ENCODE data around the gene ZBTB7B. TPM values are rescaled to one million over a fixed set of nuclear protein-coding genes. Genes with fewer than 3 reads are reported as not detected.
A peak's percentile ranks its signal among the peaks of the same experiment; 100 is the strongest.

The ZBTB7B gene
- total and polyA plus RNA-seq, 9 of the 15 experiments (the other 6 are each of a cell fraction or from before 2014, with no cell fraction given) = 0.04 to 46.5 (median 15.2) TPM

- no peak for TF ChIP-seq NCOA2 (IDR thresholded peaks at IDR 0.05; ENCODE audit: partially characterized antibody in 2 of 2)
- TF ChIP-seq CTCFL (IDR thresholded peaks at IDR 0.05; ENCODE audit: borderline replicate concordance, insufficient read depth, low read depth, low read length, poor library complexity, severe bottlenecking) = no peak
- no peak for TF ChIP-seq ZNF174 (CRISPR knock-in tag; IDR thresholded peaks at IDR 0.05)
- no peak for TF ChIP-seq PTBP1 (IDR thresholded peaks at IDR 0.05; ENCODE audit: low read depth, low read length)
- TF ChIP-seq YBX1 (IDR thresholded peaks at IDR 0.05) = no peak
- peak; percentile 57; the same call in 1 of the 2 replicates for TF ChIP-seq FOSL1 (tag; conservative IDR thresholded peaks at IDR 0.05)
- TF ChIP-seq ZBTB1 (CRISPR knock-in tag; IDR thresholded peaks at IDR 0.05; ENCODE audit: borderline replicate concordance, low read depth) = no peak
- no peak for TF ChIP-seq CHCHD3 (CRISPR knock-in tag; IDR thresholded peaks at IDR 0.05)
- TF ChIP-seq JUND (IDR thresholded peaks at IDR 0.05; ENCODE audit: borderline replicate concordance, low read depth, low read length) = peak; percentile 68
- peak; percentile 24; the same call in 1 of the 3 replicates for TF ChIP-seq JUND (tag; IDR thresholded peaks at IDR 0.05; ENCODE audit: borderline replicate concordance, low read depth, low read length)
- TF ChIP-seq FOXJ2 (tag; IDR thresholded peaks at IDR 0.05) = no peak
- no peak for TF ChIP-seq HDAC1 (IDR thresholded peaks at IDR 0.05)
- no peak for TF ChIP-seq MAFG (tag; conservative IDR thresholded peaks at IDR 0.05)
- no peak for TF ChIP-seq TOE1 (IDR thresholded peaks at IDR 0.05; ENCODE audit: borderline replicate concordance)
- no peak for TF ChIP-seq TOE1 (CRISPR knock-in tag; IDR thresholded peaks at IDR 0.05; ENCODE audit: borderline replicate concordance, low read depth)
- TF ChIP-seq ZNF384 (IDR thresholded peaks at IDR 0.05; ENCODE audit: low read depth, low read length) = no peak
- TF ChIP-seq YY1 (IDR thresholded peaks at IDR 0.05; ENCODE audit: borderline replicate concordance in 1 of 3, control insufficient read depth in 1 of 3, extremely low read depth in 1 of 3, insufficient read depth in 3 of 3, insufficient read length in 1 of 3, insufficient replicate concordance in 2 of 3, low read depth in 1 of 3, low read length in 2 of 3) = no peak
- TF ChIP-seq POLR2B (IDR thresholded peaks at IDR 0.05; ENCODE audit: low read depth, partially characterized antibody) = no peak
- TF ChIP-seq ZNF184 (CRISPR knock-in tag; IDR thresholded peaks at IDR 0.05) = no peak
- TF ChIP-seq TAF15 (IDR thresholded peaks at IDR 0.05; ENCODE audit: low read depth, low read length) = no peak
- no peak for TF ChIP-seq ZNF3 (CRISPR knock-in tag; IDR thresholded peaks at IDR 0.05)
- 0 out of 2 replicates have a peak, but pooled peaks have one; percentile 25 for TF ChIP-seq SMARCE1 (IDR thresholded peaks at IDR 0.05)
Measured at GRCh38 chr1:155026588-155026987, 24.0 kb downstream of the ZBTB7B start (continued).

Measured in K562 (cell line).